GM18498 (cell line): Measurements from ENCODE around the gene CCNG1.

Experiments
- ATAC-seq: cut with Tn5 transposase; IDR thresholded peaks from one replicate; pipeline ENCODE4 v1.9.1; 2021; ENCODE audit warnings: mild to moderate bottlenecking, moderate library complexity; ENCODE audit not compliant: unreplicated experiment

The CCNG1 gene

GRCh38 chr5:163489055-163489744 is 51.8 kb downstream of the CCNG1 start:
- no peak for ATAC-seq

GRCh38 chr5:163489745-163490075 is 52.3 kb downstream of the CCNG1 start:
- no peak for ATAC-seq
